Activated CD4-positive, alpha-beta T cell treated with anti-CD3 and anti-CD28 coated beads for 36 hours (primary cell): ENCODE data around the gene UST. TPM values are rescaled to one million over a fixed set of nuclear protein-coding genes. Genes with fewer than 3 reads are reported as not detected.
"Not testable (repeated sequence)": the region's sequence is repeated elsewhere in the genome, so short reads cannot be mapped to it uniquely, and the experiment has no call there.

ENCODE experiments used
- ATAC-seq: fragments of 200-7000 bp; cut with Tn5 transposase; one replicate; pipeline ENCODE4 v1.10.0; 2021; ENCODE audit warnings: mild to moderate bottlenecking, moderate library complexity
- CTCF ChIA-PET: fragments of 350-600 bp; sonication (Branson Sonifier 250); formaldehyde crosslinking; loops from one replicate; lab custom pipeline; 2021; ENCODE audit warnings: antibody characterized with exemption; lab: Charles Lee
- POLR2A ChIA-PET: fragments of 350-600 bp; sonication (Branson Sonifier 250); formaldehyde crosslinking; loops from one replicate; lab custom pipeline; 2021; ENCODE audit warnings: antibody characterized with exemption, inconsistent platforms; lab: Charles Lee
- DNase-seq: peaks from one replicate; pipeline ENCODE4 v3.0.0-alpha.2; 2020
- H3K27ac Mint-ChIP-seq: one replicate; pipeline ENCODE4 v1.8.0; 2021; ENCODE audit warnings: mixed read lengths
- H3K27me3 Mint-ChIP-seq: one replicate; pipeline ENCODE4 v1.8.0; 2021; ENCODE audit warnings: mixed read lengths
- H3K36me3 Mint-ChIP-seq: one replicate; pipeline ENCODE4 v1.8.0; 2021; ENCODE audit warnings: low read depth, mixed read lengths
- H3K4me1 Mint-ChIP-seq: one replicate; pipeline ENCODE4 v1.8.0; 2021; ENCODE audit warnings: mixed read lengths
- H3K4me3 Mint-ChIP-seq: one replicate; pipeline ENCODE4 v1.8.0; 2021; ENCODE audit warnings: mild to moderate bottlenecking, moderate library complexity, mixed read lengths
- H3K9me3 Mint-ChIP-seq: one replicate; pipeline ENCODE4 v1.8.0; 2021; ENCODE audit warnings: low read depth, mixed read lengths
- intact Hi-C, 2 experiments: fragments of 100-400 bp; cut with DNase I in 1 of 2; cut with micrococcal nuclease in 1 of 2; formaldehyde crosslinking; loops; one replicate each; pipeline versions ENCODE4 v1.14.2 to v1.15.1; 2022 to 2024; cut with DNase I, micrococcal nuclease
- total RNA-seq, 2 experiments: library from RNA; stranded (reverse); gene quantifications; one replicate each; pipeline ENCODE4 v1.2.3, GENCODE V29; 2021

UST gene
- total RNA-seq, 2 experiments from 2014 or later = 2.2 to 2.8 TPM

DNA sequence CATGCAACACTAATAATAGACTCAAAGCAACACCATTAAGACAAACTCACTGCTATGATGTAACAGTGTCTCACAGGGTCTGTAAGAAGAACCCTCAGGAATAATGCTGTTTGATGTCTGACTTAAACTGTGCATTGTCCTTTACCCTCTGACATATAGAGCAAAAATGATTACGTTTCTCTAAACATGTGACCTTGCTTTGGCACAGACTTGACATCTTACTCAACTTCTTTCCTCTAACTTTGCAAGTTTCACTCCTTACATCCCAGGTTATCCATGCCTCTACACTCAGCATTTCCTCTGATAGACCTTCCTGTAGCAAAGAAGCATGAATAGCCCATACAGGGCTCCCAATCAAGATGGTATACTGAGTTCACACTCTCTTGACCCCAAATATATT lies 252.7 kb downstream of the UST start:
- Mint-ChIP-seq H3K27me3 (no peaks in the 10 kb centered on the region), H3K4me1 (peaks cover 10% of the 10 kb centered on the region), H3K9me3 (peaks cover 11% of the 10 kb centered on the region), H3K4me3 (no peak overlapping the region), H3K36me3 (peaks cover 3% of the 10 kb centered on the region), H3K27ac (no peak overlapping the region)
- ChIA-PET POLR2A (no interaction called here), CTCF (no interaction called here)
- no peak for ATAC-seq
- intact Hi-C loops = no loop called here
- no peak for DNase-seq

DNA sequence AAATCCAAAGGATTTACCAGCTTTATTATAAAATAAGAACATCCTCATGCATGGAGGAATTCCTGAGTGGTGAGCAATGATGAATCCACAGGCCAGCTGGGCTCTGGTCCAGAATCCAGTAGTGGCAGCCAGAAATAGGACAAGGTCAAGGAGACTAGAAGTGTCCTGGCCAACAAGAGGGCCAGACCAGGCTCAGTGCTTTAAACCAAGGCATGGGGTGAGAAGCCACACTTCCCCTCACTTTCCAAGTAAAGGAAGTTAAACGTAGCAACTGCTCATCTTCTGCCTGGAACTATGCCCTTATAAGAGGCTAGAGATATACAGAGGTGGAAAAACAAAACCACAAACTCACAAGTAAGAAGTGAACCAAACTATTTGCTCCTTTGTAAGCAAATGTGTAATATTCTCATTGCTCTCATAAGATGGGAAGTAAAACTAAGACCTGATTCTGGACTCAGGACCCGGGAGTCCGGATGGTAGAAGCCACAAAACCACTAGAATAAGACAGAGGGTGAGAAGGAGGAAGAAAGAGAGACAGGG lies 253.2 kb downstream of the UST start:
- H3K4me1 Mint-ChIP-seq = peaks cover 10% of the 10 kb centered on the region
- DNase-seq = no peak
- peak; percentile 19 for ATAC-seq
- POLR2A ChIA-PET = no interaction called here
- peak overlapping the region; percentile 16 for H3K27ac Mint-ChIP-seq
- peaks cover 3% of the 10 kb centered on the region for H3K36me3 Mint-ChIP-seq
- no peaks in the 10 kb centered on the region for H3K27me3 Mint-ChIP-seq
- H3K4me3 Mint-ChIP-seq = no peak overlapping the region
- CTCF ChIA-PET = no interaction called here
- peaks cover 11% of the 10 kb centered on the region for H3K9me3 Mint-ChIP-seq
- intact Hi-C loops = no loop called here

DNA sequence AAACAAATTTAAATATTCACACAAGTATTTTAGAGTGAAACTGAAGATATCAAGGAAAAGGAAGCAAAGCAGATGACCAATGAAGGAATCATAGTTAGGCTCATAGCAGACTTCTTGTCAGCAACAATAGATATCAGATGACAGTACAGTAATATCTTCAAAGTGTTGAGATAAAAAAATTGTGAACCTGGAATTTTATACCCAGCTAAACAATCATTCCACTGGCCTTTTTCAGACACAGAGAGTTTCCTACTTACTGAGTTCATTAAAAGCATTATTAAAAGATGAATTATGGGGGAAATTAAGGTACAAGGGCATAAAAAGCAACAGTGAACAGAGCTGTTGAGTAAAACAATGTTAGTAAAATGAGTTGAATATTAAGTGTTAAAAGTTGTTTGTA lies 254.6 kb downstream of the UST start:
- Mint-ChIP-seq H3K36me3 (peaks cover 6% of the 10 kb centered on the region), H3K4me1 (peaks cover 10% of the 10 kb centered on the region), H3K27ac (no peak overlapping the region), H3K27me3 (no peaks in the 10 kb centered on the region), H3K9me3 (peaks cover 15% of the 10 kb centered on the region), H3K4me3 (no peak overlapping the region)
- ATAC-seq (no peak), DNase-seq (no peak)
- ChIA-PET CTCF (interaction anchor here (1.1 to 1.5 kb wide), 2 partner anchors 11 to 25 kb away, joined by 3 read pairs; no protein-coding TSS in a partner anchor), POLR2A (no interaction called here)
- intact Hi-C loops = no loop called here

DNA sequence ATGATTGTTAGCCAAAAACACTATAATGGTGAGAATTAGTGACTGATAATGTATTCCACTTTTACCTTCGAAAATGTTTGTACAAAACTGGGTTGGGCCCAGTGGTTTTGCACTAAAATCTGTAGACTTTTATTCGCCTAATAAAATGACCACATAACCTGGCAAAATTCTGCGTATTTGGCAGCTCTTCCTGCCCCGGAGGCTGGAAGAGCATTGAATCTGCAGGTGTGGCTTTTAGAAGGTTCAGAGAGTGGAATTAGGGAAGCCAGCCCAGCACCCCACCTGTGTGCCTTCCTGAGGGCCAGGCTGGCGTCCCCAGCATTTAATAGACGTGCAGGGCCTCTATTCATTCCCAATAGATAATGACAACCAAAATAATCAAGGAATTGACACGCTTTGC lies 256.7 kb downstream of the UST start:
- peaks cover 10% of the 10 kb centered on the region for H3K4me1 Mint-ChIP-seq
- no peak overlapping the region for H3K27ac Mint-ChIP-seq
- peaks cover 15% of the 10 kb centered on the region for H3K9me3 Mint-ChIP-seq
- ATAC-seq (no peak), DNase-seq (no peak)
- intact Hi-C loops = no loop called here
- H3K27me3 Mint-ChIP-seq = no peaks in the 10 kb centered on the region
- no peak overlapping the region for H3K4me3 Mint-ChIP-seq
- ChIA-PET CTCF (no interaction called here), POLR2A (no interaction called here)
- peaks cover 6% of the 10 kb centered on the region for H3K36me3 Mint-ChIP-seq

DNA sequence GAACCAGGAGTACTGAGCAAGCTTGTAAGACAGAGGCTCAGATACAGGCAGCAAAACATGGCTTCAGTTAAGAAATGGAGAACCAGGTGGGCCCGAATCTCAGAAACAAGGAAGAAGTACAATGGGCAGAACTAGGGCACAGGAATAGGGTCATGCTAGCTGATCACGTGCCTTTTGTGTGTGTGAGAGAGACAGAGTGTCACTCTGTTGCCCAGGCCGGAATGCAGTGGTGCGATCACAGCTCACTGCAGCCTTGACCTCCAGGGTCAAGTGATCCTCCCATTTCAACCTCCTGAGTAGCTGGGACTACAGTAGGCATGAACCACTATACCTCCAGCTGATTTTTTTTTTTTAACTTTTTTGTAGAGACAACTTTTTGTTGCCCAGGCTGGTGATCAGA lies 257.8 kb downstream of the UST start:
- POLR2A ChIA-PET = no interaction called here
- CTCF ChIA-PET = interaction anchor here (0.5 kb wide), 1 partner anchor 205 kb away, joined by 3 read pairs; no protein-coding TSS in a partner anchor
- no peak overlapping the region for H3K4me3 Mint-ChIP-seq

DNA sequence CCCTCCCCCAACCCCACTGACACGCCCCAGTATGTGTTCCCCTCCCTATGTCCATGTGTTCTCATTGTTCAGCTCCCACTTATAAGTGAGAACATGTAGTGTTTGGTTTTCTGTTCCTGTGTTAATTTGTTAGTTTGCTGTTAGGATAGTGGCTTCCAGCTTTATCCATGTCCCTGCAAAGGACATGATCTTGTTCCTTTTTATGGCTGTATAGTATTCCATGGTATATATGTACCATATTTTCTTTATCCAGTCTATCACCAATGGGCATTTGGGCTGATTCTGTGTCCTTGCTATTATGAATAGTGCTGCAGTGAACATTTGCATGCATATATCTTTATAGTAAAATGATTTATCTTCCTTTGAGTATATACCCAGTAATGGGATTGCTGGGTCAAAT lies 259.4 kb downstream of the UST start:
- H3K27me3 Mint-ChIP-seq, CTCF ChIA-PET, POLR2A ChIA-PET, intact Hi-C loops, H3K27ac Mint-ChIP-seq, H3K36me3 Mint-ChIP-seq, H3K4me3 Mint-ChIP-seq, H3K9me3 Mint-ChIP-seq, H3K4me1 Mint-ChIP-seq, DNase-seq, ATAC-seq: not testable (repeated sequence)

More for the DNA sequence above, 257.8 kb downstream of the UST start:
- Mint-ChIP-seq H3K27ac (no peak overlapping the region), H3K27me3 (no peaks in the 10 kb centered on the region), H3K4me1 (peaks cover 8% of the 10 kb centered on the region), H3K9me3 (peaks cover 15% of the 10 kb centered on the region), H3K36me3 (peaks cover 6% of the 10 kb centered on the region)
- ATAC-seq (no peak), DNase-seq (no peak)
- intact Hi-C loops = no loop called here

DNA sequence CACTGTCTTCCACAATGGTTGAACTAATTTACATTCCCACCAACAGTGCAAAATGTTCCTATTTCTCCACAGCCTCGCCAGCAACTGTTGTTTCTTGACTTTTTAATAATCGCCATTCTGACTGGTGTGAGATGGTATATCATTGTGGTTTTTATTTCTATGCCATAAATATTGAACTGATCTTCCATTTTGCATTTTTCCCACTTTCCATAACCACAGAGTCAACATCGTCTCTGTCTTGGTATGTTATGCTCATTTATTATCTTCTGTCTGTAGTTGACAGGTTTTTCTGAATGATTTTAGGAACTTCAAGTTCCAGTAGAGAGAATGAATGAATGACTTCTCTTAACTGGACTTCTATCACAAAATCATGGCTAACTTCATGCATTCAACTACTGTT lies 259.8 kb downstream of the UST start:
- CTCF ChIA-PET = no interaction called here
- Mint-ChIP-seq H3K9me3 (peaks cover 4% of the 10 kb centered on the region), H3K4me3 (no peak overlapping the region), H3K36me3 (peaks cover 3% of the 10 kb centered on the region), H3K27me3 (no peaks in the 10 kb centered on the region), H3K27ac (no peak overlapping the region), H3K4me1 (no peaks in the 10 kb centered on the region)
- intact Hi-C loops = no loop called here
- no peak for ATAC-seq
- DNase-seq = no peak
- POLR2A ChIA-PET = no interaction called here

DNA sequence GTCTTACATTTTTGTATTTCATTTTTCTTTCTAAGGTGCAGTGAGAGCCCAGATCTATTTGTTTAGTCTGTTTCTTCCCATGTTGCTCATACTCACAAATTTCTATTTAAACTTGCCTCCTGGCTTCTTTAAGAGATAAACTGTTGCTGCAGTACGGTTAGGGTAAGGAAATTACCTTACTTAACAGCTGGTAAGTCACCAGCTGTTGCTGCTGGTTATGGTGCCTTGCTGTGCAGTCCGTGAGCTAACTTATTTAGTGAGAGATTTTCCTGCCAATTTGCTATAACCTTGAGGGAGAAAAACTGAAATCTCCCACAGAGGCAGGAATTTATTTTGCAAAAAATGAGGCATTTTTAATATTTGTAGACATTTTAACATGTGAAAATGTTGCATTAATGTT lies 261.0 kb downstream of the UST start:
- CTCF ChIA-PET = interaction anchor here (1.0 kb wide), 1 partner anchor 11 kb away, joined by 3 read pairs; no protein-coding TSS in a partner anchor

DNA sequence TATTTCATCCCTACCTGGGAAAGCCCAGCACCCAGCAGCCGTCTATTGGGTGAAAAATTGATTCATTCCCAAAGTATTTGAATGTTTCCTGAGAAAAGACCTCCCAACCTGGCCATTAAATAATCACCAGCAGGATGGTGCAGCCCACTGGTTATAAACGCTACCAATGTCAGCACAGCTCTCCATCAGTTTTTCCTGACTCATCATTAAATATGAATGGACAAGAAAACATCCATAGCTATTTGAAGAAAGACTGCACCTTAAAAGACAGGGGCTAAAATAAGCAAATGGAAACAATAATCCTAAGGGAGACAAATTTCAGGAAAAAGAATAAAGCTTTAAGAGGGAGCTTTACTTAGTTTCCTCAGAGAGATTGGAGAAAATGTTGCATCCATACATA lies 261.9 kb downstream of the UST start:
- H3K36me3 Mint-ChIP-seq = peaks cover 3% of the 10 kb centered on the region
- intact Hi-C loops = no loop called here
- H3K27ac Mint-ChIP-seq = no peak overlapping the region
- H3K4me3 Mint-ChIP-seq = no peak overlapping the region
- ChIA-PET CTCF (interaction anchor here (0.7 to 1.2 kb wide), 3 partner anchors 11 to 155 kb away, joined by 3 read pairs; no protein-coding TSS in a partner anchor), POLR2A (no interaction called here)
- no peak for DNase-seq
- no peak for ATAC-seq
- no peaks in the 10 kb centered on the region for H3K27me3 Mint-ChIP-seq
- no peaks in the 10 kb centered on the region for H3K4me1 Mint-ChIP-seq
- H3K9me3 Mint-ChIP-seq = peaks cover 4% of the 10 kb centered on the region

More for the DNA sequence above, 261.0 kb downstream of the UST start:
- no peaks in the 10 kb centered on the region for H3K4me1 Mint-ChIP-seq
- intact Hi-C loops = no loop called here
- H3K36me3 Mint-ChIP-seq = peaks cover 3% of the 10 kb centered on the region
- no peaks in the 10 kb centered on the region for H3K27me3 Mint-ChIP-seq
- H3K27ac Mint-ChIP-seq = no peak overlapping the region
- ATAC-seq (no peak), DNase-seq (no peak)
- POLR2A ChIA-PET = no interaction called here
- H3K4me3 Mint-ChIP-seq = no peak overlapping the region
- peaks cover 4% of the 10 kb centered on the region for H3K9me3 Mint-ChIP-seq

DNA sequence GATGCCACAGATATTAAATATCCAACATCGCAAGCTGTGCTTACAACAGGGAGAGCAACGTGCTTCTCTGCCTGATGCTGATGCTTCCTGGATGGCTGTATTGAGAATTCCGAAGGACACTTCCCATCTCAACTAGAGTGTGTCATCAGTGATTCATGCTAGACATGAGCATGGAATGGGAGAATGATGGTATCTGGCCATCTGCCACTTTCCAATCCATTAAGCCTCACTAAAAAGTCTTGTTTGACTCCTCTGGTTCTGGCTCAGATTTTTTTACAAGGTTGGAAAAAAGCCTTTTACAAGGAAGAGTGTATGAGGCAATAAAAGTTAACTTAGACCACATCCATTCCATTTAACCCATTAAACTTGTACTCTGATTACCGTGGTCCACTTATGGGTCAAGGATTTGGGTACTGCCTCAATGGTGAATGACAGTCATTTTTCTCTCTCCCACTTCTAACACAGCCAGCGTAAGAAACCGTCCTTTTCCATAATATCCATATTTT lies 265.3 kb downstream of the UST start:
- CTCF ChIA-PET = interaction anchor here (0.6 to 1.1 kb wide), 2 partner anchors 10 to 222 kb away, joined by 3 read pairs; no protein-coding TSS in a partner anchor
- Mint-ChIP-seq H3K9me3 (no peaks in the 10 kb centered on the region), H3K36me3 (no peaks in the 10 kb centered on the region)

DNA sequence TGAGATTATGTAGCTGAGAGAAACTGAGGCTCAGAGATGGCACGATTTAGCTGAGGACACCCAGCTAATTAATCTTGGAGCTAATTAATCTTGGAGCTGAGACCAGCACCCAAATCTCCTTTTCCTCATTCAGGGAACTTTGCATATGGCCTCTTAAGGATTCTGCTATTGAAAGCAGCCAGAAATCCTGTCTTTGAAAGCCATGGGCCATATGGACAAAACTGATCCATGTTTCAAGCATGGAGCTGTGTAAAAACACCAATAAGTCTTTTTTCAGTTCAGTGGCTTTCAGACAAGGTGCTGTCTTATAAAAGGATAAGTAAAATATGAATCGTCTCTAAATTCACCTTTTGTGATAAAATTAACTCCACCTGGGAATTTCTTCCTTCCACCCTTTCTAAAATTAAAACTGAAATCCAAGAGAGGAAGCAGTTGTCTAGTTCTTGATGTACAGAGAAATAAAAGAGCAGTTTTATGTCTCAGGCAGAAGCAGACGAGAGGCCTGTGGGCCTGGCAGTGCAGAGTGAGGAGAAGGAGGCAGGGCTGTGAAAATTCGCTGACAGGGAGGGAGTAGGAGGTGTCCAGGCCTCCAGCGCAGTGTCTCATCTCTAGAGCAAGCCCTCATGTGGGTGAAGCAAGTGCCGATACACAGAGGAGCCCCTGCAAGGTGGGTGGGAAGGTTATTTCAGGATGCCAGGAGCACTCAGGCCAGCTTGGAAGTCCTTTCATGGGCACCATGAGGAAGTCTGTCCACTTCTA lies 266.9 kb downstream of the UST start:
- Mint-ChIP-seq H3K9me3 (no peaks in the 10 kb centered on the region), H3K36me3 (no peaks in the 10 kb centered on the region), H3K27ac (no peak overlapping the region), H3K4me3 (no peak overlapping the region), H3K27me3 (no peaks in the 10 kb centered on the region), H3K4me1 (no peaks in the 10 kb centered on the region)
- no peak for DNase-seq
- ChIA-PET POLR2A (no interaction called here), CTCF (interaction anchor here (1.1 kb wide), 1 partner anchor 442 kb away, joined by 3 read pairs; no protein-coding TSS in a partner anchor)
- intact Hi-C loops = no loop called here
- ATAC-seq = no peak

More for the DNA sequence above, 265.3 kb downstream of the UST start:
- ATAC-seq (no peak), DNase-seq (no peak)
- H3K4me1 Mint-ChIP-seq = no peaks in the 10 kb centered on the region
- no peaks in the 10 kb centered on the region for H3K27me3 Mint-ChIP-seq
- H3K4me3 Mint-ChIP-seq = no peak overlapping the region
- POLR2A ChIA-PET = no interaction called here
- H3K27ac Mint-ChIP-seq = no peak overlapping the region
- intact Hi-C loops = no loop called here
